NCI-H526 treated with DMSO at 0.1 percent for 48 hours (cell line): ENCODE data around the gene CPNE5.

Source experiments
- DNase-seq: peaks from one replicate; lab custom pipeline; 2025; lab: John Stamatoyannopoulos, UW

CPNE5 gene

DNA sequence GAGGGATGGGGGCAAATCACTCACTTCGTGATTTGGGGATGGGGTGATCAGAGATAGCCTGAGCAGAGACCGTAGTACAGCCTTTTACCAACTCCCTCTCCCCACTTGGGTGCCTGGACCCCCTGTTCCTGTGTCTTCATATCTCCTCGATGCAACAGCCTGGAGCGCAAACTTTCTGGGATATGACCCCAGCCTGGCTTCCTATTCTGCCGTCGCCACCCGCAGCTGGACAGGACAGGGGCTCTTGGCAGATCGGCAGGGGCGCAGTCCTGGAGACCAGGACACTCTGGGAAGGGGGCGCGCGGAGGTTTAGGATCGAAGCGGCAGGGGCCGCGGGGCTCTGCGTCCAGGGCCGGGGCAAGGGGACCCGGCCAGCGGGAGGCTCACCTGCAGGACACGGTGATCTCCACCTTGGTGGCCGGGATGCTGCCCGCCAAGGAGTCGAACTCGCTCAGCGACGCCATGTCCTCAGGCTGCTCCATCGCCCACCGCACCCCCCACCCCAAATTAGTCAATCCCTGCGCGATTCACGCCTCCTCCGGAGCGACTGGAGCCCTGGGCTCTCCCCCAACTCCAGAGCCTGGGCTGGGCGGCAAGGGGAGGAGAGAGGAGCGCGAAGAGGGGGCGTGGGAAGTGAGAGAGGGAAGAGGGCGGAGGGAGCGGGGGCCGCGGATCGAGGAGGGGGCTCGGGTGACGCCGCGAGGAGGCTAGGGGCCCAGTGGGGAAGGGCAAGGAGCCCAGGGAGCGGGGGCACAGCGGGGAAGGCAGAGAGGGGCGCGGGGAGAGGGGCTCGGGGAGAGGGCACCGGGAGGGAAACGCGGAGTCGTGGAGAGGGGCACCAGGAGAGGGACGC is at the start of gene CPNE5:
Gene CPNE5 (minus strand): TSS at position 549 of the 853 bp plus-strand sequence. CDS start 67 bp downstream, at position 482.
- no peak for DNase-seq

DNA sequence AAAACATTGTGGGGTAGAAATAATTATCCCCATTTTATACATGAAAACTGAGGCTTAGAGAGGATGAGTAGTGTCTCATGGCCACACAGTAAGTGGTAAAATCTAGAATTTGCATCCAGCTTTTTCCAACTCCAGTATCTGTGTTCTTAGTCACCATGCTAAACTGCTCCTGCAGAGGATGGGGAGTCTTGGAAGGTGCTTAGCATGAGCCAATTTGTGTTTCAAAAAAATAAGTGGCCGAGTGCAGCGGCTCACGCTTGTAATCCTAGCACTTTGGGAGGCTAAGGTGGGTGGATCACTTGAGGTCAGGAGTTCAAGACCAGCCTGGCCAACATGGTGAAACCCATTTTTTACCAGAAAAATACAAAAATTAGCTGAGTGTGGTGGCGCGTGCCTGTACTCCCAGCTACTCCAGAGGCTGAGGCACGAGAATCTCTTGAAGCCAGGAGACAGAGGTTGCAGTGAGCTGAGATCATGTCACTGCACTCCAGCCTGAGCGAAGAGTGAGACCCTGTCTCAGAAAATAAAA is 48.9 kb upstream of the CPNE5 start:
- no peak for DNase-seq

DNA sequence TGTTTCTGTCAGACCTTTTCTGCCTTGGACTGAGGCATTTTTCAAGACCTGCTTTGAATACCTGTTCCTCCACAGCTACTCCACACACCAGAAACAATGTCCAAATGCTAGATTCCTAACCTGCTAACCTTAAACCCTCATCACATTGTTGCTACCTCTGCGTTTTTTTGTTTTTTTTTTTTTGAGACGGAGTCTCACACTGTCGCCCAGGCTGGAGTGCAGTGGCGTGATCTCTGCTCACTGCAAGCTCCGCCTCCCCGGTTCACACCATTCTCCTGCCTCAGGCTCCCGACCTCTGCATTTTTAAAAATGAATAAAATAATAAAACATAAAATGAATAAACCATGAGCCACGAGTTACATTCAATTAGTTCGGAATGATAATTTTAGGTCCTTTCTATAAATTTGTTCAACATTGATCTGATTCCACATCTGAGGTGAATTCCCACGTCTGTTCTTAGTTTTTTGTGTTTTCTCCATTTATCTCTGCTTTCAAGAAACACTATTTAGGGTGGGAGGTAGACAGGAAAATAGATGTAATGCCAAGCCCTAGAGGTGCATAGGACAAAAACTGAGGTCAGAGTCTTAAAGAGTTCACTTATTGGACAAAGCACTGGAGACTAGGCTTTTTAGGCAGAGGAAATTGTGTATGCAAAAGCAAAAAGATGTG is 47.8 kb upstream of the CPNE5 start:
- no peak for DNase-seq

DNA sequence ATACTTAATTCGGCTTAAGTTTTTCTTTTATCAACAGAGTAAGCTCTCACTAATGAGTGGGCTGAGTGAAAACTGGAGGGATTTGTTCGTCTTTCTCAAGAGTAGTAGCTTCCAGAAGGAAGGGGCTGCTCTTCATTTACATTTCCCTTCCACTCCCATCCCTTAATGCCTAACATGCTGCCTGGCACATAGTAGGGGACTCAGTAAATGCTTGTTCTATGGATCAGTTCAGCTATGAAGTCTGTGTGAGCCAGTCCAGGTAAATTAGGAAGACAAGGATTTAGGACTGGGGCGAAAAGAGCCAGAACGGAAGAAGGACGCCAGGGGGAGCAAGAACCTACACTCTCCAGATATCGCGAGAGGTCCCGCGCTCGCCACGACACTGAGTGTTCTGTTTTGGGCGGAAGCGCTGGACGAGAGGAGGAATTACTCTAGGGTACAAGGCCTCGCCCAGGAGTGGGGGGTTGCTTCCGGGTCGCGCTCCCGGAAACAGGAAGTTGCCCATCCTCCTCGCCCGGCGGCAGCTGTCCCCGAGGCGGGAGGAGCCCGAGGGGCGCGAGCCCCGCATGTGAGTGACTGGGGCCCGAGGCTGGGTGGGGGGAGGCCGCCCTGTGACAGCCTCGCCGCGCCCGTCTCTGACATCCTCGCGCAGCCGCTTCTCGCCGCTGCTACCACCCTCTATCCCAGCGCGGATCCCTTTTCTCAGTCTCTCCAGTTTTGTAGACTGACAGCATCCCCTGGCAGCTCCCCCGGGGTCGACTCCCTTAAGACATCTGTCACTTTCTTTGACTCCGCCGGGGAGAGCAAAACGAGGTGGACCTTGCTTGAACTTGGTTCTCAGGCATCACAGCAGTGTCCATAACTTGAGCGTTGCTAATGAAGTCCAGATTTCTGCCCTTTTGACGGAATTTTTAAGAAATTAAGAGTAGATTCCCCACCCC is 46.5 kb upstream of the CPNE5 start, which contains the start of gene C6orf89:
Gene C6orf89 (plus strand): TSS at position 492 of the 941 bp plus-strand sequence. CDS start 13,493 bp downstream, outside the sequence.
- DNase-seq, result peak; percentile 98

DNA sequence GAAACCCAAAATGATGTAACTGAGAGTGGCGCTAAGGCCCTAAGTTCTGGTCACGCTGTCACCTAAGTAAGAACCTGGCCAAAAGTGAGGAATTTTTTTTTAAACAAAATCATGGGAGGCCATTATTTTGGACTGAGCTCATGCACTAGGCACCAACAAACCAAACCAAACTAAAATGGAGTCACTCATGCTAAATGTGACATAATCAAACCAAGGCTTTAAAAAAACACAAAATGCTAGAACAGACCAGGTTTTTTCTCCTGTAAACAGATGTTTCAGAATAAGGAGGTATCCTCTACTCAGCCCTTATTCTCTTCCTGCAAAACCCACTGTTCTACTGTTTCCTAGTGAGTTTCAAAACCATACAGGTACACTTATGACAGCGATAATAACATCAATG is 45.4 kb upstream of the CPNE5 start:
- no peak for DNase-seq

DNA sequence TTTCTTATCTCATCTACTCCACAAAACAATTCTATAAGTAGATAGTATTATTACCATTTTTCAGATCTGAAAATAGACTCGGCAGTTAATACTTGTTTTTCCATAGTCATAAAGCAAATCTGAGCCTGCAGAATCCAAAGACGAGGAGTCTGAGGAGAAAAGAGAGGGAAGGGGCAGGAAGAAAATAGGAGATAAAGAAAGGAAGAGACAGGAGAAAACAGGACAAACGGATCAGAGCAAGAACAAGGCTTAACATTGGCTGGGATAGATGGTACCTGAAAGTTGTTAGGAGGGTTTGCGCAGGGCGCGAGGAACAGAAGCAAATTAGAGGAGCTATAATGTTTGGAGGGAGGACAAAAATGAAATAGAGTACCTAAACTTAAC is 36.0 kb upstream of the CPNE5 start:
- no peak for DNase-seq

DNA sequence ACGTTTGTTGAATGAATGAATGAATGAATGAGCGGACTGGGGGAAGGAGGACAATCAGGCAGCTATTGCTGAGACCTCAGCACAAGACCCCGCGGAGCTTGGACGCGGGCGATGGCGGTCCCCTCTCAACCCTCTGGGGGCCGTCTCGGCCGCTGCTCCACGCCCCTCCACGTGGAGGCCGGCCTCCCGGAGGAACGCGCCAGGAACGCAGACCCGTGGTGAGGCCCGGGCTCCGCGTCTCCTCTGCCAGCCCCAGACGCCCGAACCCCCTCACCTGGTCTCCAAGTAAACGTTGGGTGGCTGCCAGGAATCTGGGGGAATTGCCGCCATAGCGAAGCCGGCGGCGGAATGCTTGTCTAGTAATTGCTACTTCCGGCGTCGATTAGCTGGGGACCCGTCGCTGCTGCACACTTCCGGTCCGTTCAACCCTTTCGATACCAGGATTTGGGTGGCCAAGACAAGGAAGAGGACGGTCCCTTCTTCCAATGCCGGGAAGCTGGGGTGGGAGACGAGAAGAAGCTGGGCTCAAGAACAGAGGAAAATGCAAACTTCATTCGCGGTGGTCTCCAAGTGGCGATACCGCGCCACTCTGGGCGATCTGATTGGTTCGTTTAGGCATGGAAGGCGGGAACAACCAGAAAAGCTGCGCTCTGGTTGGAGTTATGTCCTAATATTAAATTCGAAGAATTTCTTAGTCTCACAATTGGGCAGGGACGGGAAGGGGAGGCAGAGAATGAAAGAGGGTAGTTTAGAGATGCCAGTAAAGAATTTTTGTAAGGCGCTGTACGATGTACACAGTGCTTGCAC is 35.4 kb upstream of the CPNE5 start, which contains the start of gene PPIL1:
Gene PPIL1 (minus strand): TSS at position 361 of the 807 bp plus-strand sequence. CDS start 31 bp downstream, at position 330.
- DNase-seq, result peak; percentile 93

DNA sequence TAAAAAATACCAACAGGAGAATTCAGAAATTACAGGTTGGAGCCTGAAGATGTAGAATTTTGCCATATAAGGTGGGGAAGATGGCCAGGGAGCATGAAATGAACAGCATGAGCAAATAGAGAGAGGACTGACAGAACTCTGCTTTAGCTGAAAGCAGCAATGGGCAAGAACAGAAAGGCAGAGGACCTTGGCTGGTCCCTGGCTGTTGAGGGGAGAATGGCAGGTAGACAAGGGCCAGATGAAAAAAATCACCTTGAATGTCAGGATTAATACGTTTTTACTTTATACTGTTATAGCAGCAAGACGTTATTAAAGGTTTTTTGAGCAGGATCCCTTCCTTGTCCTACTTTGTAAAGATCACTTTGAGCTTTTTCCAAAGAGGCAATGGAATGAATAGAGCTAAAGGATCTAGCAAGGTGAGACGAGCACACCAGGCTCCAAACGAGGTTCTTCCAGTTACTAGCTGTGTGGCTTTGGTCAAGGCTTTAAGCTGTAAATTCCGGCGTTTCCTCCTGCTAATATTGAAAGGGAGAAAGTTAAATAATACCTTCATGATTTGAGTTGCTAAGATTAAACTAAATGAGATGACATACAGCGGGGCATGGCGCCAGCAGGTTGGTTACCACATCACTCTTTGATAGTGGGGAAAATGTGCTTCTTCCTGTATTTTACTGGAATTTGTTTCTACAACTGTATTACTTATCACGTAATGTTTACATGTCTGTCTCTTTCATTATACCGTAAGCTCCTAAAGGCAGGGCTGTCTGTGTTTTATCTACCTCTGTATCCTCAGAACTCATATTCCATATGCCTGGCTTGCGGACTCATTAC is 34.6 kb upstream of the CPNE5 start:
- DNase-seq, result peak; percentile 23

DNA sequence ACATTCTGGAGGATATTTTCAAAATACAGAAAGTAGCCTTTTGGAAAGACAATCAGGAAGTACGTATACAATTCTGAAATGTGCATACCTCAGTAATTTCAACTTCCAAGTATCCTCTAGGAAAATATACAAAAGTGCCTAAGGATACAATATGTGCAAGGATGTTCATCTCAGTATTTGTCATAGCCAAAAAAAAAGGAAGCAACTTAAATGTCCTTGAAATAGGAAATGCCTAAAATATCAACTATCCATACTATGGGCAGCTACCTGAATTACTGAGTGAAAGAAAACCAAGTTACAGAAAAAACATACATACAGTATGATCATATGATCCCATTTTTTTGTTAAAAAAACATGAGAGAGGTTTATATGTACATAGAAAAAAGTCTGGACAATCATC is 33.9 kb upstream of the CPNE5 start:
- DNase-seq, result no peak

DNA sequence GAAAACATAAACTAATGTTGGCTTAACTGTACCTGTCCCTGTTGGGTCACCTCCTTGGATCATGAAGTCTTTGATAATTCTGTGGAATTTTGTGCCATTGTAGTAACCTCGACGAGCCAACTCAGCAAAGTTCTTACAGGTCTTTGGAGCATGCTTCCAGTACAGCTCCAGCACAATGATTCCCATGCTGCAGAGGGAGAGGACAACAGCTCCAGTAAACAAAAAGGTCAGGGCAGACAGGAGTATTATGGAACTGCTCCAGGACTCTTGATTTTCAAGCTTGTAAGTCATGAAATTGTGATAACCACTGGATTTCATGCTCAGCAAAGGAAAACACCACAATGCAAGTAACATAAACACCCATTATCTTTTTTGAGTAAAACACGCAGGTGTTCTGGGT is 32.4 kb upstream of the CPNE5 start:
- no peak for DNase-seq

DNA sequence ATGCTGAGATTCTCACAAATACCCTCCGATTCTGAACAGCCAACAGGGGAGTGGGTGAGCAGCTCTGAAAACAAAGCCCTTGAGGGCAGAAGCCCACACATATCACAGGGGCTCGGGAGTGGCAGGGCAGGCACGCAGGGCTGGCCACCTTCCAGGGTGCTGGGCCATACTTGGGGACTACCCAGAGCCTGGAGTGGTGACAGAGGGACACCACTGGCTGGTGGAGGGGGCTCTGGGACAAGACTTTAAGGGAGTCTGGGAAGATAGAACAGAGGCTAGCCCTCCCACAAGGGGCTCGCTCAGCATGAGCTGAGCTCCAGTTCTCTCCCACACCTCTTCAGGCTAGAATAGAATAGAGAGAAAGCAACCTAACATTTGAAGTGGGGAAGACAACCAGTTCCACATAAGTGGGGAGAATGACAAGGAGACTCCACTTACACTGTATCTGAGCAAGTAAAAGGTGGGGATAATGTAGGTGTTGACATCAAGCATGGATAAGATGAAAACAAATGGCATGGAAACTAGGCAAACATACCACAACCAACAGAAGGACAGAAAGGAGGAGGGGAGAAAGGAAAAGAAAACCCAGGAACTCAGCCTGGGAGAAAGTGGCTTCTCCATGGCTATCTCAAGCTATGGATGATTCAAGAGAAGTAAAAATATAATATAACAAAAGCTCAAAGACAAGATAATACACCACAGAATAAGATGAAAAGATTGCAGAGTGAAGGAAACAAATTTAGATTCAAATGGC is 28.4 kb upstream of the CPNE5 start:
- DNase-seq, result no peak

DNA sequence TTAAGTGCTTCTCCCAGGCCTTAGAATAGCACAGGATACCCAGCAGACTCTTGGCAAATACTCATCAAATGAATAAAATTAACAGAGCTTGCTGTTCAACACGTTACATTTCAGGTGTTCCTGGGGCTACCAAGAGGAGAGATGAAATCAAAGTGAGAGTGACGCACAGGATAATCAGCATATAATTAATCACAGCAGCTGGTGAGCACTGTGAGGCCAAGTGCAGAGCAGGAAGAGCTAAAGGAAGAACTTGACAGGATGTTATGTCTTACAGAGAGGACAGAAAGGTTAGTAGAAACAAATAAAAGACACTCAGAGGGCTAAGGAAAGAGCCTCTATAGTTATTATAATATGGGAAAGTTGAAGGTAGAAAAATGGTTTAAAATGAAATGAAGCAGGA is 26.6 kb upstream of the CPNE5 start:
- no peak for DNase-seq

DNA sequence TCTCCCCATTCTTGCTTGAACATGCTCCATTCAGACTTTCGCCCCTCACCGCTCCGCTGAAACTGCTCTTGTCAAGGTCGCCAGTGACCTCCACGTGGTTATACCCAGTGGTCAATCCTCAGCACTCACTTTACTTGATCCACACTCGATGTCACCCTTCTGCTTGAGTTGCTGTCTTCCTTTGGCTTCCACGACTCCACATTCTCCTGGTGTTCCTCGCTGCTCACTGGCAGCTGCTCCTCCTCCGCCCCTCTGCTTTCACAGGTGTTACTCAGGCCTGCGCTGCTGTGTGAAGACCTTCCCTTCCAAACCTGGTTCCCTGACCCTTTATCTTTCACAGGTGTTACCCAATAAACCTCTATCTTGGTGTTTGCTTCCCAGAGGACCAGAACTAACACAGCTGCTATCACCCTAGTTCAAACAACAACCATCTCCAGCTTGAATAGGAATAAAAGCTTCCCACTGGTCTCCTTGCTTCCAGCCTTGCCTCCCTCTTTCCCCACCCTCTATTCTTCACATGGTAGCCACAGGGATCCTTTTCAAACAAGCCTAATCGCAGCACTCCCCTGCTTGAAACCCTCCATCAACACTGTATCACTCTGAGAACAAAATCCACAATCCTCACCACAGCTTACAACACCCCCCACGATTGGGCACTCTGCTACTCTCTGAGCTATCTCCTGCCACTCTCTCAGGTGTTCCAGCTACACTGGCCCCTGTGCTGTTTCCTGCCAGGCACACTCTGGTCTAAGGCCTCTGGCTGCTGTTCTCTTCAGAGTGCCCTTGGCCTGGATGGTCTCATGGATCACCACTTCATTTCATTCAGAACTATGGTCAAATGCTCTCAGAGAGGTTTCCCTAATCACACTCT is 24.7 kb upstream of the CPNE5 start:
- no peak for DNase-seq

DNA sequence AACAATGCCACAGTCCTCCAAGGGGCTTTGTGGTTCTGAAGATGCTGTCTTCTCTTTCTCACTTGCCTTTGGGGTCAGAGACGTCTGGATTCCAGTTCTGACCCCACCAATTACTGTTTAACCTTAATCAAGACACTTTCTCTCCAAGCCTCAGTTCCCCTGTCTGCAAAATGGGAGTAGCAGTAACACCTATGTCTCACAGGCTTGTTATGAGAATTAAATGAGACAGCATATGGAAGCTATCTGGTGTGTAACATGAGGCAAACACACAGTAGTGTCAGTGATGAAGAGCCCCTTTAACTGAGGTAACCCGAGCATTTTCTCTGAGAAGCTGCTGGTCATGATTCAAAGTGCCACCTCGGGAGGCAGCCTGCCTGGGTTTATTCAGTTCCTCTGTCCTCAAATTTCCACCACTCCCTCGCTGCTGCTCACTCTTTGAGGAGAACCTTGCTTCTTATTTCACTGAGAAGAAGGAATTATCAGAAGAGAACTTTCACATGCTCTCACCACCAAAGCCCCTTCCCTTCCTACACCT is 23.7 kb upstream of the CPNE5 start:
- no peak for DNase-seq

DNA sequence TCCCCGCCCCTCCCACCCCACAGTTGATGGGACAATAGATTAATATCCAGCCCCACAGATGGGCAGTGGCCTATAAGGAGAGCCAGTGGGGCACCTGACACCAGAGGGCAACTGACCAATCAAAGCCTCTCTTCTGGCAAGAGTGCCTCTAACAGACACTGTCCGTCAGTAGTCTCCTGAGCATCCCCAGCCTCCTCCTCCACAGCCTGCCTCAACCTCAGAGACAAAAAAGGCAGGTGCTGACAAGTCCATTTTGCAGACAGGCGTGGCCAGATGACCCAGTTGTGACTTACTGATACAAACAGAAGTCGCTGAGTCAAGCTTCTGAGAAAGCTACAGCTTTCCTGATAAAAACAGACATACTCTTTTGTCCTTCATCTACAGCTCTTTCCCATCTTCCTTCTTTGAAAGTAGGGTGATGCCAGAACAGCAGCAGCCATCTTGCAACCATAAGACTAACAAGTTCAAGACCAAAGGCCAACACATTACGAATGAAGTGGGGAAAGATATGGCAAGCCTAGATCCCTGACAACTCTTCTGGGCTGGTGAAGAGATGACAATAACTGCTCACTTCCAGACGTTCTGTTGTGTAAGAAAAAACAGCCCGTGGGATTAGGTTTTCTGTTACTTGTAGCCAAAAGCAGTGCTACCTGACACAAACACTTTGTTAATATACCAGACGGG is 23.1 kb upstream of the CPNE5 start:
- no peak for DNase-seq

DNA sequence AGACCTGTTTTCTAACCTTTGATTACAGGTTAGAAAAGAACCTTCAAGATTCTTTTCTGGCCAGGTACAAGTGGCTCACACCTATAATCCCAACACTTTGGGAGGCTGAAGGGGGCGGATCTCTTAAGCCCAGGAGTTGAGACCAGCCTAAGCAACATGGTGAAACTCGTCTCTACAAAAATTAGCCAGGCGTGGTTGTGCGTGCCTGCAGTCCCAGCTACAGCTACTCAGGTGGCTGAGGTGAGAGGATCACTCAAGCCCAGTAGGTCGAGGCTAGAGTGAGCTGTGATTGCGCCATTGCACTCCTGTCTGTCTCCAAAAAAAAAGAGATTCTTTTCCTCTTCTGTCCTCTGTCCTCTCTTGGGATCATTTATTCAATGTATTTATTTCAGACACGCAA is 20.9 kb upstream of the CPNE5 start:
- DNase-seq, result no peak

DNA sequence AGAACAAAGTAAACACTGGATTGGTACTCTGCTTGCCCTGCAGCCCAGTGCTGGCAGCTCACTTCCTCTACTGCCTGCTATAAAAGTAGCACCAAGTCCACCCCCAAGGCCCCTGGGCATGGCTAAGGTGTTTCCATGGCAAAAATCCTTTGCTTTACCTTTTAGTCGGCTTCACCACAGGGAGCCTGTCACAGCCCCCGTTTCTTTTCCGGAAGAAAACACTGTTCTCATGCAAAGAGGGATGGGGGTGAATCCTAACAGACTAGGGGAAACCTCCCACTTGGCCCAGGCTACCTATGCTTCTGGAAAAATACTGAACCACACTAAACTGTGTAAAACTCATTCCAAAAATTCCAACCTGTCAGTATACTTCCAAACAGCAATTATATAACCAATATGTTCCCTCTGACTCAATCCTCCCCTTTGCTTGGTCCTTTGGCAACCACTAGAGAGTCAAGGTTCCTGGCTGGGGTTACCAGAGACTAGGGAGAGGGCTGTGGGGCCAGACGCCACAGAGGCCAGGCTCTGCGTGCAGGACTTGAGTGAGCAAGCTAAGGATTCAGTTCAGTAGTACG is 19.2 kb upstream of the CPNE5 start:
- no peak for DNase-seq
